A673 (cell line): Measurements from ENCODE around the gene ANKMY1.

Experiments
- CTCF ChIP-seq: fragments of 300-800, 200-600 bp; sonication (generic); conservative IDR thresholded peaks from 2 replicates; pipeline ENCODE4 v1.5.1; 2017; ENCODE audit warnings: low read depth, mild to moderate bottlenecking, antibody characterized with exemption, low read length, moderate library complexity, mixed read lengths
- EZH2 ChIP-seq: fragments of 200-600 bp; sonication (generic); IDR thresholded peaks from 2 replicates; pipeline ENCODE4 v1.6.1; 2017; ENCODE audit warnings: borderline replicate concordance, low read depth, mild to moderate bottlenecking, mixed read lengths, antibody characterized with exemption, low read length; ENCODE audit not compliant: poor library complexity, severe bottlenecking

- no peak for TF ChIP-seq CTCF
- no peak for TF ChIP-seq EZH2
Measured at GRCh38 chr2:240451791-240452461, 105.9 kb downstream of the ANKMY1 start.
